Ramos (cell line): ENCODE results near the gene DDC.

Experiments
- in situ Hi-C: fragments of 300-500 bp; cut with MboI; formaldehyde crosslinking; loops from one replicate; pipeline ENCODE4 v1.14.3; 2022; ENCODE audit warnings: low sequenced_read_pairs; ENCODE audit not compliant: unreplicated experiment

Gene DDC

GRCh38 chr7:50495746-50496145 is 69.5 kb downstream of the DDC start:
- in situ Hi-C loops, result no loop called here

DNA sequence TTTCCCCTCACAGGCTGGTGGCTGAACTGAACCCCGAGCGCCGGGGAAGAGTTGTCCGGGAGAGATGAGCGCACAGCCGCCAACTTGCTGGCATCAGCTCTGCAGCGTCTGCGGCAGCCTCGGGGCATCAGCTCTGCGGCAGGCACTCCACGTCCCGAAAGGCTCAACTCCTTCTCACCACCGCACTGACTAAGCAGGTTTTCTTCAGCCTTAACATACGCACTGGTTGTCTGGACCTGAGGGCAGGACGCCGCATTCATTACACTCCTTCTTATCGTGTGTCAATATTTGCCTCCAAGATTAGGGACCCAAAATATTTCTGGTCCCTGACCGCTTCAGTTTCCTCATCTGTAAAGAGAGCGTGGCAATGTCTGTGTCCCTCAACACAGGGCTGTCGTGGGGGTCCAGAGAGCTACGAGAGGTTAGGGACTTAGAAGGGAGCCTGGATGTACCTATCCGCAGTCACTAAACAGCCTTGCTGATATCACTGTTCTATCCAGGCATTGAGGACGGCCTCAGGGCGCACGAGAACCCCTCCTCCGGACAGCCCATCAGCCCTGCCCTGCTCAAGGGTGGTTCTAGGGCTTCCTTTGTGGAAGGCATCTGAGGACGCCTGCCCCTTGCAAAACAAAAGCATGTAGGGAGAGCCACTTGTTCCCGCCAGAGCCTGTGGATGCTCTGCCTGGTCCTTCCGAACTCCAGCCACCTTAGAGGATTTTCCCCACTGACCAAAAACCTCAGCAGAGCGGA is 72.3 kb downstream of the DDC start:
- in situ Hi-C loops, result no loop called here

- in situ Hi-C loops, result no loop called here
These were observed 73.3 kb downstream of the DDC start for GRCh38 chr7:50491943-50492342.

DNA sequence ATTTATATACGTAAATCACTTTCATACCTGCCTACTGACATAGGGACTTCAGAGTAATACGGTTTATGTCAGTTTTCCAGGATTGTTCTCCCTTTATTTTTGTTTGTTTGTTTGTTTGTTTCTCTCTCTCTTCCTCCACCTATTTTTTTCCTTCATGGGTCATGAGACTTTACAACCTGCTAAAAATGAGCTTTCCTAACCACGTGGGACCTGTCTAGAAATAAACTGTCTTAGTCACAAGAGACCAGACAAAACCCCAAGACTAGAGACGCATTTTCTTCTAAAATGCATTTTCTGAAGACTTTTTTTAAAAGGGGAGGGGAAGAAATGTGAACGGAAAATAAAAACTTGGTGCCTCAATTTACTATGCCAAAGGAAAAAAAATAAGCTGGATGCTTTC is 74.0 kb downstream of the DDC start:
- in situ Hi-C loops, result no loop called here

GRCh38 chr7:50488379-50488778 is 76.8 kb downstream of the DDC start:
- in situ Hi-C loops, result no loop called here

DNA sequence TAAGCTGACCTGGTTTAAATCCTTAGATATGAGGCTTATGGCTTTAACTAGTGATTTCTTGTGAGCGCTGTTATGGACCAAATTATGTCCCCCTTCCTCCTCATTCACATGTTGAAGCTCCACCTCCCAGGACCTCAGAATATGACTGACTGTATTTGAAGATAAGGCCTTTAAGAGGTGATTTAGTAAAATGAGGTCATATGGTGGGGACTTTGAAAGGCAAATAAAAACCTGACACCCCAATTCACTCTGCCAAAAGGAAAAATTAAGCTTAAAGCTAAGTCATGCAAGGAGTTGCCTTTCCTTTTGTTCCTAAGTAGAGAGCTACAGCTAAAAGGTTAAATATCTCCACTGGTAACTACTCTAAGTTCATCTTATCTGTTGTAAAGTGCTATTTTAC is 78.7 kb downstream of the DDC start:
- in situ Hi-C loops, result no loop called here

GRCh38 chr7:50481867-50482266 is 83.3 kb downstream of the DDC start:
- in situ Hi-C loops, result no loop called here

GRCh38 chr7:50480797-50481196 is 84.4 kb downstream of the DDC start:
- in situ Hi-C loops, result no loop called here

DNA sequence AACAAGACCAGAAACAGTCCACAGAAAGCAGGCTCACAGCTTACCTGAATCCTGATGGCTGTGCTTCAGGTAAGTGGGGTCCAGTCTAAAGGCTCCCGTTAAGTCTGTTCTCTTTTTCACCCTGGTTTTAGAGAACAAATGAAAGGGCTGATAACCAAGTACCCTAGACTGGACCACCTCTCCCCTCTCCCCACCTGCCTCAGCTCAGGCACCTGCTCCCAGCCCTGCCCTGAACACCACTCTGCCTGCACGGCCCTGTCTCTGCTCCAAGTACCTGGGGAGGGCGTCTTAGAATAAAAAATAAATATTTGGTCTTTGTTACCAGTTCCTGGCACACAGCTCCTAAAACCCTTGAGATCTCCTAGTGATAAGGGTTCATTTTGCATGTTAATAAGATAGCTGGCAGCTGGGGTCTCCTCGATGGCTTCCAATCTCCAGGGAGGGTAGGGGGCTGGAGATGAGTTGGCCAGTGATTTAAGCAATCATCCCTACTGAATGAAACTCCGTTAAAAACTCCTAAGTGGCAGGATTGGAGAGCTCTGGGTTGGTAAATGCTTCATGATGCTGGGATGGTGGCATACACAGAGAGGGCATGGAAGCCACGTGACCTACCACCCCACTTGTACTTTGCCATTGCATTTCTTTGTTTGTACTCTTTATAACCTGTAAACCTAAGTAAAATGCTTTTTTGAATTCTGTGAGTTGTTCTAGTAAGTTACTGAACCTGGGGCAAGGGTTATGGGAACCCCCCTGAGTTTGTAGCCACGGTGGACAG is 85.3 kb downstream of the DDC start:
- in situ Hi-C loops, result no loop called here

GRCh38 chr7:50477640-50478039 is 87.6 kb downstream of the DDC start:
- in situ Hi-C loops, result no loop called here

DNA sequence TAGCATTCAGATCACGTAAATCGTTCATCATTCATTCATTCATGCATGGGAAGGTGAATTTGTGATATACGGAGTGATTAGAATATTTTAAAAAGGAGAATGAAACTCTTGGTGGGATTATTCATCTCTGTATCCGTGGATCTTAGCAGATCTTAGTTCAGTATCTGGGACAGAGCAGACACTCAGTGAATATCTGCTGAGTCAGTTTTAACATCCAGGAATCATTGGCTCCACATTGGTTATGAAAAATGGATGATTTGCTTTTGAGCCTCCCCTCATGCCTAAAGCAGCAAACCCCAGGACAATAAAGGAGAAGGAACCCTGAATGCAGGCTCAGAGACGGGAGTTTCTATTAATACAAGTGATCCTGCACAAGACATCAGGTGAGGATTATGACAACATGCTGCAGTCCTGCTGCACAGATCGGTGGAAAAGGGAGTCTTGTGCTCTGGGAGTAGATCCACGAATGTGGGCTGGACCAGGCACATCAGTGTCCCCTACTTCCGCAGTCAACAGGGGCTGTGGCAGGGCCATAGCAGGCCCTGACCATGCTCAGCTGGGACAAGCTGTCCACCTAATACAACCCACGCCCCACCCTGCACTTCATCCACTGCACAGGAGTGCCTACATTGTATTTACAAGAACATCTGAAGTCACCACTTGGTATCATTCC is 88.1 kb downstream of the DDC start:
- in situ Hi-C loops, result no loop called here

DNA sequence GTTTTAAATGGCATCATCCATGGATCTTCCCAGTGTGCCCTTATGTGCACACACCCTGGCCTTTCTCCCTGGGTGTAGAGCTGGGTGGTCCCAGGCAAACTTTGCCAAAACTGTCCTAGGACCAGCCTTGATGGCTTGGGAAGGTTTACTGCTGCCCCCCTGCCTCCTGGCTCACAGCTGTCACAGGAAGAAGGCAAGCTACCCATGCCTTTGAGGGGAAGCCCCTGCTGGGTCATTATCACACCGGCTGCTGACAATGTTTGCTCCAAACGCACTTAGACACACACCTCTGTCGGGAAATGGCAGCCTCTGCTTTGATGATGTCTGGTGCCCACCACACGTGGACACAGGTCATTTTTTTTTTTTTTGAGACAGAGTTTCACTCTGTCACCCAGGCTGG is 89.9 kb downstream of the DDC start:
- in situ Hi-C loops, result no loop called here

DNA sequence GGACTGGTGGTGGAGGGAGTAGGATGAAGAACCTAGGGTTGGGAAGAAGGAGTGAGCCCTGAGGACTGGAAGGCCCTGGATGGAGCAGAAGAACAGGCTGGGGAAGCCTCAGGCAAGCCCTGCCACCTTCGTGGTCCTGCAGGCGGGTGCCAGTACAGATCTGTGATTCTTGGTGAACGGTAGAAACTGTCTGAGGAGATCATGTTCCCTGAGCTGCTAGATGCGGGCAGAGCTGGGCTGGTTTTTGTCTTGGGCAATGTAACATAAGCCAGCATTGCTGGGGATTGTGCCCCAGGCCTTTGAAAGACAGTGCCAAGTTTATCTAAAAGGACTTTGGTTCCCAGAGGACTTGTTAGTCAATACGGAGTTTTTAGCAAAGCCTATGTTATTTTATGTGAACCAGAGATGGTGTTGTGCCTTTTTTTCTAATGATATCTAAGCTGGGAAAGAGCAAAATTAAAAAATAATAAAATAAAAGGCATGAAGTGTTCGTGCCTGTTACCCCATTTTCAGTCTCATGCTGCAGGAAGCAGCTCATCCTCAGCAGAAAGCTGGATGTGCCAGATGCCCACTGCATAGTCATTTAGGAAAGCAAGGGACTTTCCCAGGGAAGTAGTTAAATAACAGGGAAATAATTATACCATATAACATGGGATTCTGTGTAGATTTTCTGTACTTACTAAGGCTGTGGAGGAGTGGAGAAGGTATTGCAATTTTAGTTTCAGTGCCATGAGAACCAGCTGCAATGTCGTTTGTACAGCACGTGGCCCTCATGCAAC is 90.6 kb downstream of the DDC start:
- in situ Hi-C loops, result no loop called here

GRCh38 chr7:50473531-50473930 is 91.7 kb downstream of the DDC start:
- in situ Hi-C loops, result no loop called here

DNA sequence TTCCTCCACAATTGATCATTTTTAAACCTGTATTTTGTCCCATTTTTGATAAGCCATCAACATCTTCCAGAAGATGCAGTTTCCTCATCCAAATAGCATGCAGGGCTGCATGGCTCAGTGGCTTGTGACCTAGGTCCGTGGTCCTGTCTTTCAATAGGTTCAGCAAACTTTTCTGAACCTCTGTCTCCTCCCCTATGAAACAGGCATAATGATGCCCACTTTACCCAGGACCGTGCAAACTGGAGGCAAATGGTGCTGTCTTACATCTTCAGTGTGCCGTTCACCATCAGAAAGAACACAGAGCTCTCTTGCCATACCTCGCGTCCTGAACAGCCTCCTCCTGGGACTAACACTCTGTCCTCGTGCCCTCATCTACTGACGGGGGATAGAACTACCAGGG is 92.8 kb downstream of the DDC start:
- in situ Hi-C loops, result no loop called here

DNA sequence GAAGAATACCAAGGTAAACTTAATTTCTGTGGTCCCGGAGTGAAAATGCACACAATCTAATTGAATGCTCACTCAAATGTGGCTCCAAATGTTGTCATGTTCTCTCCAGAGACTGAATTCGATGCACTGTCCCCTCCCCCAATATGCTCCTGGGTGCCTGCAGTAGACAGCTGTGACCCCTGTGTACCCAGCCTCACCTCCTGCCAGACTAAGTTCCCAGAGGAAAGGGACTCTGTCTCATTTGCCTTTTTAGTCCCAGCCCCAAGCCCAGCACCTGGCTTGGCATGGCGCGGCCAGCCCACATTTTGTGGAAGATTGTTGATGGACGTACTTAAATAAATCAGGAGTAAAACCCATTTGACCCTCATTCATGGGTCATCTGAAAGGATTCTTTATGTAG is 93.2 kb downstream of the DDC start:
- in situ Hi-C loops, result no loop called here

GRCh38 chr7:50470250-50471163 is 94.7 kb downstream of the DDC start:
- in situ Hi-C loops, result no loop called here

DNA sequence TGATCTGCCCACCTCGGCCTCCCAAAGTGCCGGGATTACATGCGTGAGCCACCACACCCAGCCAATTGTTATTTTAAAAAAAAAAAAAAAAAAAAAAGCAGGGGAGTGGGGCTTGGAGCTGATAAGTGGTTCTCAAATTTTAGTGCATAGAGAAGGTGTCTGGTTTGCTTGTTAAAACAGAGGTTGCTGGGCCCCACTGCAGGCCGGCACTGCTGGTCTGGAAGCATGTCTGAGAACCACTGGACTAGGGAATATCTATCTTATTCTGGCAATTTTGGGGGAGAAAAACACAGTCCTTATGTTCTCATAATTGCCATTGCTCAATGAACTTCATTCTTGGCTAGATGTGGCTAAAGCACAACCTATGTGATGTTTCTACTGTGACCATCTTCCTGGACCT is 96.0 kb downstream of the DDC start:
- in situ Hi-C loops, result no loop called here

DNA sequence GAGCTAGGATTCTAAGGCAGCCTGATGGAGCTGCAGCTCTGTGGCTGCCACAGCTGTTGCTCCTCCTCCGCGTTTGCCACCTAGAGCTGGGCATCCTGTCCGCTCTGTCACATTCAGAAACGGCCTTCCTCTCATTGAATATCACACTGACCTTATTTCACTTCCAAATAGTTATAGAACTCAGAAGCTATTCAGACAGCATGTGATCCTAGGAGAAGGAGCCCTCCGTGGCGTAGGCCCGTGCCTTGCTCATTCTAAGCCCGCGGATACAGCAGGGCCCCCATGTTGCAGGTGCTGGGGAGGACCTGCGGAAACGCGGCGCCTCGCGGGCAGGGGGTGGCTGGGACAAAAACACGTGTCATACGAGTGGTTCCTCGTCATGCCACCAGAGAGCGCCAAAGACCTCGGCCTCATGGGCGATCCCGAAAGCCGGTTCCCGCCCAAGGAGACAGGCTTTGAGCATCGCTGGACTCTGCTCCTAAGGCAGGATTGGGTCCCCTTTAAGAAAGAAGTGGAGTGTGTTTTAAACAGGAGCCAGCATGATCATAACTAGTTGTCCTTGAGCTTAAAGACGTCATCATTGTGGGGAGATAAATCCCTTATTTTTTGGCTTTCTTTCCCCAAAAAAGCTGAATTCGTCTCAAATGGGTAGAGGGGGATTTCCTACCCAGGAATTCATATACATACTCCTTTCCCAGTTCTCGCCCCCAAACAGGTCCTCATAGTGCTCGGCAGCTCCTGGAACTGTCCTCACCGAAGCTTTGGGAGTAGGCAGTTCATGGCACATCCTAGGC is 97.2 kb downstream of the DDC start:
- in situ Hi-C loops, result no loop called here
